IMR-90 (cell line): ENCODE results near the gene TMEM92. TPM values are rescaled to one million over a fixed set of nuclear protein-coding genes. Genes with fewer than 3 reads are reported as not detected.

Source experiments
- ATAC-seq: fragments of 200-7000 bp; cut with Tn5 transposase; 2 replicates; pipeline ENCODE4 v1.9.1; 2020; ENCODE audit warnings: low read depth, mild to moderate bottlenecking, moderate library complexity
- BruUV-seq: library from RNA; stranded (reverse); fragments of 400-500 nt; replicated peaks from 2 replicates; lab custom pipeline; 2021; lab: Mats Ljungman, UMichigan
- CTCF ChIA-PET: fragments of 300-600 bp; formaldehyde crosslinking; extraction: SDS; loops from one replicate; lab custom pipeline; 2021; ENCODE audit warnings: antibody characterized with exemption; lab: Yijun Ruan, JAX
- POLR2A ChIA-PET: fragments of 300-600 bp; sonication (Branson Sonifier 250); formaldehyde crosslinking; loops from one replicate; lab custom pipeline; 2022; ENCODE audit warnings: antibody characterized with exemption; ENCODE audit not compliant: unreplicated experiment; lab: Charles Lee
- DNase-seq: peaks from one replicate; pipeline ENCODE4 v3.0.0; 2013
- H2AFZ ChIP-seq: replicated peaks from 2 replicates; pipeline ENCODE3; 2013; ENCODE audit warnings: low read length, mild to moderate bottlenecking; ENCODE audit not compliant: poor library complexity
- H2AK5ac ChIP-seq: 2 replicates; pipeline ENCODE4 v1.6.1; 2013; ENCODE audit warnings: low read depth, low read length, inconsistent platforms
- H2AK9ac ChIP-seq: replicated peaks from 2 replicates; pipeline ENCODE3; 2013; ENCODE audit warnings: mild to moderate bottlenecking, low read depth, low read length, moderate library complexity; ENCODE audit not compliant: poor library complexity
- H2BK120ac ChIP-seq: 2 replicates; pipeline ENCODE4 v1.6.1; 2013; ENCODE audit warnings: low read depth, low read length, inconsistent platforms
- H2BK15ac ChIP-seq: 3 replicates; pipeline ENCODE4 v1.6.1; 2013; ENCODE audit warnings: low read depth, low read length, inconsistent platforms
- H2BK20ac ChIP-seq: 2 replicates; pipeline ENCODE4 v1.6.1; 2013; ENCODE audit warnings: low read depth, mild to moderate bottlenecking, inconsistent platforms, low read length, moderate library complexity
- H2BK5ac ChIP-seq: 2 replicates; pipeline ENCODE4 v1.6.1; 2013; ENCODE audit warnings: mild to moderate bottlenecking, low read depth, low read length, inconsistent platforms; ENCODE audit not compliant: poor library complexity, severe bottlenecking
- H3K14ac ChIP-seq: replicated peaks from 2 replicates; pipeline ENCODE4 v1.6.1; 2013; ENCODE audit warnings: low read depth, low read length, inconsistent platforms
- H3K18ac ChIP-seq: 2 replicates; pipeline ENCODE4 v1.6.1; 2013; ENCODE audit warnings: low read depth, low read length, control low read depth
- H3K23ac ChIP-seq: 2 replicates; pipeline ENCODE4 v1.6.1; 2013; ENCODE audit warnings: low read depth, low read length, inconsistent platforms
- H3K27ac ChIP-seq: 2 replicates; pipeline ENCODE4 v1.5.1; 2013; ENCODE audit warnings: mild to moderate bottlenecking, control low read depth, low read length; ENCODE audit not compliant: insufficient read depth
- H3K27me3 ChIP-seq: 2 replicates; pipeline ENCODE4 v1.6.1; 2013; ENCODE audit warnings: low read length; ENCODE audit not compliant: control insufficient read depth, insufficient read depth
- H3K36me3 ChIP-seq: 2 replicates; pipeline ENCODE4 v1.6.1; 2013; ENCODE audit warnings: low read length, mixed read lengths; ENCODE audit not compliant: control insufficient read depth, insufficient read depth
- H3K4ac ChIP-seq: 2 replicates; pipeline ENCODE4 v1.6.1; 2013; ENCODE audit warnings: low read depth, low read length, inconsistent platforms
- H3K4me1 ChIP-seq: 2 replicates; pipeline ENCODE4 v1.6.1; 2013; ENCODE audit warnings: low read length, mixed read lengths; ENCODE audit not compliant: control insufficient read depth, insufficient read depth
- H3K4me2 ChIP-seq: 2 replicates; pipeline ENCODE4 v1.6.1; 2013; ENCODE audit warnings: low read depth, mild to moderate bottlenecking, control low read depth, low read length, moderate library complexity
- H3K4me3 ChIP-seq: 2 replicates; pipeline ENCODE4 v1.5.1; 2013; ENCODE audit warnings: low read depth, mild to moderate bottlenecking, control low read depth, low read length, moderate library complexity; ENCODE audit not compliant: insufficient read depth
- H3K56ac ChIP-seq: 2 replicates; pipeline ENCODE4 v1.6.1; 2013; ENCODE audit warnings: low read length, inconsistent platforms; ENCODE audit not compliant: insufficient read depth; ENCODE audit errors: extremely low read depth
- H3K79me1 ChIP-seq, 2 experiments: 2 replicates each; pipeline ENCODE4 v1.6.1; 2013; ENCODE audit warnings: low read length in 2 of 2, inconsistent platforms in 1 of 2, low read depth in 1 of 2
- H3K9ac ChIP-seq: 2 replicates; pipeline ENCODE4 v1.6.1; 2013; ENCODE audit warnings: low read depth, low read length, control low read depth
- H3K9me1 ChIP-seq: 2 replicates; pipeline ENCODE4 v1.6.1; 2013; ENCODE audit warnings: low read length, inconsistent platforms; ENCODE audit not compliant: insufficient read depth
- H3K9me3 ChIP-seq: 2 replicates; pipeline ENCODE4 v1.6.1; 2013; ENCODE audit warnings: low read length; ENCODE audit not compliant: control insufficient read depth, insufficient read depth
- H4K20me1 ChIP-seq: 2 replicates; pipeline ENCODE4 v1.6.1; 2013; ENCODE audit warnings: low read length, inconsistent platforms; ENCODE audit not compliant: insufficient read depth
- H4K5ac ChIP-seq: 2 replicates; pipeline ENCODE4 v1.6.1; 2013; ENCODE audit warnings: mild to moderate bottlenecking, low read depth, low read length, control low read depth
- H4K8ac ChIP-seq, 2 experiments: 2 replicates each; pipeline ENCODE4 v1.6.1; 2013; ENCODE audit warnings: low read depth in 2 of 2, low read length in 2 of 2, control low read depth in 1 of 2, inconsistent platforms in 1 of 2
- H4K91ac ChIP-seq: 2 replicates; pipeline ENCODE4 v1.6.1; 2013; ENCODE audit warnings: low read depth, low read length, inconsistent platforms; ENCODE audit not compliant: insufficient read depth
- CEBPB ChIP-seq: IDR thresholded peaks from 2 replicates; pipeline ENCODE4 v1.6.1; 2012; ENCODE audit warnings: low read depth, low read length, improper control_type of control experiment
- CHD1 ChIP-seq: IDR thresholded peaks from 2 replicates; pipeline ENCODE4 v1.6.1; 2012; ENCODE audit warnings: low read depth, low read length, improper control_type of control experiment
- FOS ChIP-seq: fragments of 150-350 bp; IDR thresholded peaks from 2 replicates; pipeline ENCODE4 v1.6.1; 2016; ENCODE audit warnings: low read depth, low read length
- MAFK ChIP-seq: IDR thresholded peaks from 2 replicates; pipeline ENCODE4 v1.6.1; 2012; ENCODE audit warnings: low read depth, low read length, improper control_type of control experiment
- MAZ ChIP-seq: IDR thresholded peaks from 2 replicates; pipeline ENCODE4 v1.6.1; 2012; ENCODE audit warnings: low read depth, mild to moderate bottlenecking, low read length, improper control_type of control experiment, moderate library complexity, borderline replicate concordance
- MXI1 ChIP-seq: IDR thresholded peaks from 2 replicates; pipeline ENCODE4 v1.6.1; 2012; ENCODE audit warnings: low read depth, mild to moderate bottlenecking, low read length, moderate library complexity, borderline replicate concordance
- NFE2L2 ChIP-seq: fragments of 150-350 bp; IDR thresholded peaks from 2 replicates; pipeline ENCODE4 v1.6.1; 2016; ENCODE audit warnings: low read depth, mild to moderate bottlenecking, low read length
- POLR2A ChIP-seq: IDR thresholded peaks from 2 replicates; pipeline ENCODE4 v1.6.1; 2012; ENCODE audit warnings: mild to moderate bottlenecking, low read depth, low read length
- RAD21 ChIP-seq: IDR thresholded peaks from 2 replicates; pipeline ENCODE4 v1.6.1; 2012; ENCODE audit warnings: low read length, improper control_type of control experiment
- RCOR1 ChIP-seq: IDR thresholded peaks from 2 replicates; pipeline ENCODE4 v1.6.1; 2012; ENCODE audit warnings: mild to moderate bottlenecking, low read length, improper control_type of control experiment; ENCODE audit not compliant: insufficient replicate concordance
- RFX5 ChIP-seq: IDR thresholded peaks from 2 replicates; pipeline ENCODE4 v1.8.0; 2012; ENCODE audit warnings: low read depth, mild to moderate bottlenecking, low read length, moderate library complexity
- SMC3 ChIP-seq: fragments of 150-350 bp; IDR thresholded peaks from 2 replicates; pipeline ENCODE4 v1.6.1; 2016; ENCODE audit warnings: low read depth, mild to moderate bottlenecking, antibody characterized with exemption, low read length, moderate library complexity
- USF2 ChIP-seq: fragments of 150-350 bp; IDR thresholded peaks from 2 replicates; pipeline ENCODE4 v1.6.1; 2017; ENCODE audit warnings: mild to moderate bottlenecking, antibody characterized with exemption, low read length, low read depth
- WGBS, 2 experiments: methylation state at CpG; one replicate each; pipeline versions ENCODE4 v1.1.5 to v1.1.7; 2013; ENCODE audit warnings: missing lambda C conversion rate in 2 of 2; ENCODE audit not compliant: insufficient read length in 1 of 2; ENCODE audit errors: extremely low coverage in 2 of 2; 5-methylcytosine and 5-hydroxymethylcytosine counted together
- dilution Hi-C: fragments of 300-500 bp; cut with HindIII; formaldehyde crosslinking; loops from one replicate; pipeline ENCODE4 v1.14.3; 2018; ENCODE audit warnings: low sequenced_read_pairs; ENCODE audit not compliant: unreplicated experiment
- in situ Hi-C: fragments of 300-500 bp; cut with MboI; formaldehyde crosslinking; loops from 3 replicates; pipeline ENCODE4 v1.14.3; 2019; ENCODE audit warnings: low sequenced_read_pairs, inconsistent platforms, mixed read lengths
- intact Hi-C: fragments of 100-400 bp; cut with micrococcal nuclease; formaldehyde crosslinking; loops from 2 replicates; pipeline ENCODE4 v1.10.0; 2022
- polyA plus RNA-seq, 3 experiments: library from polyadenylated mRNA; depleted of rRNA; stranded (reverse); fragments of >200 nt; gene quantifications; 2 replicates each; pipeline ENCODE4 v1.2.3, GENCODE V29; 2012; ENCODE audit warnings: low replicate concordance in 1 of 3
- total RNA-seq: library from RNA; depleted of rRNA; stranded (reverse); fragments of >200 nt; gene quantifications from 2 replicates; pipeline ENCODE4 v1.2.3, GENCODE V29; 2012
- TF ChIP-seq, protein P1 (sequence below): conservative IDR thresholded peaks from 2 replicates; pipeline ENCODE4 v1.5.1; 2012; ENCODE audit warnings: mild to moderate bottlenecking, low read depth, low read length, improper control_type of control experiment

TMEM92 gene
- total and polyA plus RNA-seq, 2 of the 4 experiments (the other 2 are of a cell fraction): 0.18 to 1.7 TPM

- Histone ChIP-seq H3K36me3 (no peaks in the 10 kb centered on the region), H4K91ac (peak overlapping the region; percentile 97), H3K56ac (peak overlapping the region; percentile 69), H2BK15ac (peak overlapping the region; percentile 100; the same call in 2 of the 3 replicates), H2BK20ac (peak overlapping the region; percentile 78), H3K27ac (peak overlapping the region; percentile 88), H3K9ac (peak overlapping the region; percentile 64), H3K9me3 (no peaks in the 10 kb centered on the region), H3K4me2 (peak overlapping the region; percentile 65), H3K23ac (peak overlapping the region; percentile 73), H4K20me1 (no peaks in the 10 kb centered on the region), H3K14ac (peak overlapping the region; percentile 85), H2BK120ac (peak overlapping the region; percentile 99), H3K27me3 (no peaks in the 10 kb centered on the region), H3K9me1 (peaks cover 51% of the 10 kb centered on the region), H4K5ac (peak overlapping the region; percentile 48), H4K8ac (peak overlapping the region; percentile 23 to 55), H3K4me3 (peak overlapping the region; percentile 2; the same call in 1 of the 2 replicates), H3K4me1 (peaks cover 71% of the 10 kb centered on the region), H2AFZ (peak overlapping the region; percentile 82), H2AK9ac (peak overlapping the region; percentile 99), H3K79me1 (peaks cover 23 to 86% of the 10 kb centered on the region in 2 experiments), H3K4ac (peak overlapping the region; percentile 98), H2AK5ac (peak overlapping the region; percentile 96), H2BK5ac (peak overlapping the region; percentile 91), H3K18ac (peak overlapping the region; percentile 55)
- TF ChIP-seq MXI1 (no peak), RAD21 (peak; percentile 94), FOS (no peak), MAZ (no peak), RCOR1 (peak; percentile 40), POLR2A (no peak), RFX5 (no peak), SMC3 (peak; percentile 76), USF2 (no peak), CHD1 (no peak), MAFK (no peak), NFE2L2 (no peak), CEBPB (no peak)
- TF ChIP-seq, protein P1, sequence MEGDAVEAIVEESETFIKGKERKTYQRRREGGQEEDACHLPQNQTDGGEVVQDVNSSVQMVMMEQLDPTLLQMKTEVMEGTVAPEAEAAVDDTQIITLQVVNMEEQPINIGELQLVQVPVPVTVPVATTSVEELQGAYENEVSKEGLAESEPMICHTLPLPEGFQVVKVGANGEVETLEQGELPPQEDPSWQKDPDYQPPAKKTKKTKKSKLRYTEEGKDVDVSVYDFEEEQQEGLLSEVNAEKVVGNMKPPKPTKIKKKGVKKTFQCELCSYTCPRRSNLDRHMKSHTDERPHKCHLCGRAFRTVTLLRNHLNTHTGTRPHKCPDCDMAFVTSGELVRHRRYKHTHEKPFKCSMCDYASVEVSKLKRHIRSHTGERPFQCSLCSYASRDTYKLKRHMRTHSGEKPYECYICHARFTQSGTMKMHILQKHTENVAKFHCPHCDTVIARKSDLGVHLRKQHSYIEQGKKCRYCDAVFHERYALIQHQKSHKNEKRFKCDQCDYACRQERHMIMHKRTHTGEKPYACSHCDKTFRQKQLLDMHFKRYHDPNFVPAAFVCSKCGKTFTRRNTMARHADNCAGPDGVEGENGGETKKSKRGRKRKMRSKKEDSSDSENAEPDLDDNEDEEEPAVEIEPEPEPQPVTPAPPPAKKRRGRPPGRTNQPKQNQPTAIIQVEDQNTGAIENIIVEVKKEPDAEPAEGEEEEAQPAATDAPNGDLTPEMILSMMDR: peak; percentile 94
- in situ Hi-C loops (loop anchor here (5.0 kb wide), 1 partner anchor 72 kb away; no protein-coding TSS in a partner anchor), intact Hi-C loops (loop anchor here (1.0 kb wide), 1 partner anchor 69 kb away; no protein-coding TSS in a partner anchor), dilution Hi-C loops (no loop called here)
- CTCF ChIA-PET: interaction anchor here (0.7 to 2.4 kb wide), 8 partner anchors 24 to 101 kb away, joined by 3 to 13 read pairs (median 4); no protein-coding TSS in a partner anchor
- DNase-seq (peak; percentile 83), ATAC-seq (peak; percentile 62)
- POLR2A ChIA-PET: interaction anchor here (0.9 to 6.5 kb wide), 4 partner anchors 60 to 89 kb away, joined by 6 to 149 read pairs (median 22); partner anchors contain the start of gene COL1A1
- WGBS, 2 experiments: 79% methylated on average over 3 of the region's 16 CpGs; no CpG with 5 or more reads in 1 of the 2 experiments
- BruUV-seq: no TSS peak
Measured at GRCh38 chr17:50269477-50270434, 4.5 kb upstream of the TMEM92 start.
